HG02678 (cell line): ENCODE data around the gene CPA2.
"Not testable (repeated sequence)": the region's sequence is repeated elsewhere in the genome, so short reads cannot be mapped to it uniquely, and the experiment has no call there.

Experiments
- ATAC-seq: cut with Tn5 transposase; IDR thresholded peaks from one replicate; pipeline ENCODE4 v1.9.1; 2021; ENCODE audit warnings: mild to moderate bottlenecking, moderate library complexity; ENCODE audit not compliant: unreplicated experiment

Gene CPA2

GRCh38 chr7:130304878-130305277 lies 38.2 kb downstream of the CPA2 start:
- ATAC-seq = no peak

DNA sequence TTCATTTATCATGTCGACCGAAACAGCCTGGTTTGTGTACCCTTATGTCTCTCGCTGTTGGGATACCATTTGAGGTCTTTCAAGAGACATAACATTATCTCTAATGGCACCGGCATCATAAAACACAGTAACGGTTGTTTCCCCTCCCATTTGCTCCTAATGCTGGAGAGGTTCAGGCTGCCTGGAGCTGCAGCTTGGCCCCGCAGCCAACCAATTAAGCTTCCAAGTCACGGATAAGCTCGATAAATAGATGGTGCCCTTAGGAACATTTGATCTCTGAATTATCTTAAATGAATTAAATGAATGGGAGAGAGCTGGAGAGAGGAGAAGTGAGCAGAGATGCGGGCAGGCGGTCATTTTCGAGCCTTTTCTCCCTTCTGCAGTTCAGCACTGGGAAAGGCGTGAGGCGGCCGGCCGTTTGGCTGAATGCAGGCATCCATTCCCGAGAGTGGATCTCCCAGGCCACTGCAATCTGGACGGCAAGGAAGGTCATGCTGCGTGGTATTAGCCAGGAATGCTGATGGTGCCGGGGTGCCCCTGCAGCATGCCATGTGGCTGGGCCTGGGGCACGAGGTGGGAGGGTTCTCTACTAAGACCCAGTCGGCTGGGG lies 38.9 kb downstream of the CPA2 start:
- no peak for ATAC-seq

GRCh38 chr7:130309986-130310385 lies 43.3 kb downstream of the CPA2 start:
- no peak for ATAC-seq

DNA sequence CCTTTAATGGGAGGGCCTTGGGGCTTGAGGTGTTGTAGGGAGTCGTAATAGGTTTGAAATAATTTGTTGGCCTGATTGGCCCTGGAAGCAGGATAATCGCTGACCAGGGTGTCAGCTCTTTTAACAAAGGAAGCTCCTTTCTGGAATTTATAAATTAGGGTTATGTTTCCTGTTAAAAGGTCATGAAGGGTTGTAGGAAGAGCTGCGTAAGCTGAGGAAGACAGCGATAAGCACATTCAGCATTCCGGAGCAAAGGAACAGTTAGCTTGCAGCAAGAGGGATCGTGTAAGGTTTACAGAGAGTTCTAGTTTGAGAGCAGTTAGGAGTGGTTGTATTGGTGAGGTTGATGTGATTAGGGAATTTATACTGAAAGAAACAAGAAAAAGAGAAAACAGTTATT lies 47.6 kb downstream of the CPA2 start:
- no peak for ATAC-seq

- no peak for ATAC-seq
These were observed 52.9 kb downstream of the CPA2 start for GRCh38 chr7:130319541-130319940.

- not testable (repeated sequence) for ATAC-seq
These were observed 55.0 kb downstream of the CPA2 start for GRCh38 chr7:130321542-130322229.

GRCh38 chr7:130322615-130323014 lies 56.0 kb downstream of the CPA2 start:
- ATAC-seq = no peak

- no peak for ATAC-seq
These were observed 57.8 kb downstream of the CPA2 start for GRCh38 chr7:130324306-130324943.

GRCh38 chr7:130329681-130330080 lies 63.0 kb downstream of the CPA2 start:
- ATAC-seq = no peak

- no peak for ATAC-seq
These were observed 65.8 kb downstream of the CPA2 start for GRCh38 chr7:130332259-130333053.

DNA sequence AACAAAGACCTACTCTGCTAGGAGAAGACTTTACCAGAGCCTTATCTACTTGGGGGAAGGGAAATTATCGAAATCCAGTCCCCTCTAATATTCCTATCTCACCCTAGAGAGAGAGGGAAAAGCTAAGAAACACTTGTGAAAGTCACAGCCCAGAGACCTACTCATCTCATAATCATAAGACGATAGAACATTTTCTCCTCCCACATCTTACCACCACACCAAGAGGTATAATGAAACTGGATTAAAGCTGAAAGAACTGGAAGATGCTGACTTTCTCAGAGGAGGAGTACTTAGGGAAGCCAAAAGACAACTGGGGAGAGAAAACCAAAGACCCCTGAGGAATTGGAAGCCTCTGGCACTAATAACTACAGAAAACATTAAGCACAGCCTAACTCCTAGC lies 67.2 kb downstream of the CPA2 start:
- ATAC-seq = no peak

GRCh38 chr7:130334274-130334673 lies 67.6 kb downstream of the CPA2 start:
- no peak for ATAC-seq

DNA sequence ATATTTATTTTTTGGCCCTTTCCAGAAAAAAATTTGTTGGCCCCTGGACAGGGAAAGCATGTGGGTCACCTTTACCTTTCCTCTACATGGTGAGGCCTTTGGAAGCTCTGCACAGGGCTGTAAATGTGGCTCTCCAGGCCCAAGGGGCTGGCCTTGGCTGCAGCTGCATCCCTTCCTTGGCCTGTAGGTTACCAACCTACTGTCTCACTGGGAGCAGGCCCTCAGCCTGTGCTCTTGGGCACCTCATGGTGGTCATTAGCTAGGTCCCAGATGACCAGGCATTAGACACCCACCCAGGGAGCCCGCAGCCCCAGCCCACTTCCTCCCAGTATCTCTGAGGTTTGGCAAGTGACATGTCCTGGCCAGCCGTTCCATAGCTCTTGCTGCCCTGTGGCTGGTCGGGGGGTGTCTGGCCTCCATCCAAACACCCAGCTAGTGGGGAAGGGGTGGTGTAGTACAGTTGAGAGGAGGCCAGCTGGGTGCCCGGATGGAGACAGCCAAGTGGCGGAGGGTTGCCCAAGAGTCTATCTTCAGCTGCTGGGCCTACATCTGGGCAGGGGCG lies 70.8 kb downstream of the CPA2 start:
- no peak for ATAC-seq

DNA sequence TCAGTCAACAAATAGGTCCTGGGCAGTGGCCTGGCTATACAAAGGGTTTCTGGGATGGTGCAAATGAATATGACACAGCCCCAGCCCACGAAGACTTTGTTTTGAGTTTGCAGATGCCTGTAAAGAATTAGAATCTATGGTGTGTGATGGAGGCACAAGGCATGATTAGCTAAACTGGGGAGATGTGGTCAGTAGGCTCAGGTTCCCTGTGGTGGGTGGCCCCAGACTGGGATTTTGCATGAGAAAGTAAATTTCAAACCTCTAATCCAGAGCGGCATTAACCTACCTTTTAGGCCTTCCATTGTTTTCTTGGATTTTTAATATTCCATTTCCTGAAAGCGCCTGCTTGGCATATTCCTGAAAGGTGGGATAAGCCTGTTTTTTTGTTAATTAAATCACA lies 71.6 kb downstream of the CPA2 start:
- no peak for ATAC-seq
